GM18519 (cell line): ENCODE measurements around the gene UBAP1L.
"Not testable (repeated sequence)": the region's sequence is repeated elsewhere in the genome, so short reads cannot be mapped to it uniquely, and the experiment has no call there.

ENCODE experiments used
- ATAC-seq: cut with Tn5 transposase; IDR thresholded peaks from one replicate; pipeline ENCODE4 v1.9.1; 2021; ENCODE audit warnings: mild to moderate bottlenecking, moderate library complexity; ENCODE audit not compliant: unreplicated experiment, low FRiP score

The UBAP1L gene

DNA sequence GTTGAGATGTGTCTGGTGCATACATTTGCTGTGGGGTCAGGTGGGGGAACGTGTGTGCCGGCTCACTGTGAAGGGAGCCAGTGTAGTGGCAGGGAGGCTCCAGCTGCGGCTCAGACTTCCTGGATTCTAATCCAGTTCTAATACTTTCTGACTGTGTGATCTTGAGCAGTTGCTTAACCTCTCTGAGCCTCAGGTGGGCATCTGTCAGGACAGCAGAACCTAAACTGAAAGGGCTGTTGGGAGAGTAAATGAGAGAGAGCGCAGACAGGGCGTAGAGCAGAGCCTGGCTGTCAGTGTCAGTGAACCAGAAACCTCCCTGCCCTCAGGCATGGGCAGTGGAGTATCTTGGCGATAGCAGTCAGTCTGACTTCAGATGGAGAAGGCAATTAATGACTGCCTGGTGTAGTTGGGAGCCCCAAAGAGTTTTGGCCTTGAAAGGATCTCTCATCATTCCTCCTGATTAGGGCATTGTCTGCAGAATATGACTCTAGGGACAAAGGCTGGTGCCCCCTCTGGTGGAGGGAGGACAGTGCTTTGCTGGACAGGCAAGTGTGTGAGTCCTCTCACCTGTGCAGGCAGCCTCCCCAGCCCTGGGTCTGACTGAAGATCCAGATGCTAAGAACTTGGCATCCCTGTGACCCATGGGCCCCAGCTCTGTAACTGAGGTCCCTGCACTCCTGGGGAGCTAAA lies 28.9 kb downstream of the UBAP1L start:
- no peak for ATAC-seq

DNA sequence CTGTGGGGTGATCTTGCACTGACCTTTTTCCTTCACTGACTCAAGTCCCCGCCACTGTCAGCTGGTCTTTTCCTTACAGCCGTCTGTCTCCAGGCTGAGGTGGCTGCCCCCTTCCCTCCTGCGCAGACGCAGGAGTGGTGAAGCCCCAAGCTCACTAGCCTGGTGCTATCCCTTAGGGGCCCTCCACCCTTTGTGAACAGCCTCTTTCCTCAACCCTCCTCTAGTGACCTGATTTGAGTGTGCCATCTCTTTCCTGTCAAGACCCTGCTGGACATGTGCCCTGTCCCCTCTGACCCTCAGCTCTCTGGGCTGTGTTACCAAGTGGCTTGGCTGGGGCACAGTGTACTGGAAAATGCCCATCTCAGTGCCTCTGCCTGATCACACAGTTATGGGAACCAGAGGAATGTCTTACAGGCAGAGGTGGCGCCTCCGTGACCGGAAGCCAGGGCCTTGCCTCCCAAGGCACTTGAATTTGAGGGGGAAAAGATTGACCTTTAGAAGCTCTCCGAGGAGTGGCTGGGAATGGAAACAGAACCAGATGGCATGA lies 29.7 kb downstream of the UBAP1L start:
- ATAC-seq = no peak

DNA sequence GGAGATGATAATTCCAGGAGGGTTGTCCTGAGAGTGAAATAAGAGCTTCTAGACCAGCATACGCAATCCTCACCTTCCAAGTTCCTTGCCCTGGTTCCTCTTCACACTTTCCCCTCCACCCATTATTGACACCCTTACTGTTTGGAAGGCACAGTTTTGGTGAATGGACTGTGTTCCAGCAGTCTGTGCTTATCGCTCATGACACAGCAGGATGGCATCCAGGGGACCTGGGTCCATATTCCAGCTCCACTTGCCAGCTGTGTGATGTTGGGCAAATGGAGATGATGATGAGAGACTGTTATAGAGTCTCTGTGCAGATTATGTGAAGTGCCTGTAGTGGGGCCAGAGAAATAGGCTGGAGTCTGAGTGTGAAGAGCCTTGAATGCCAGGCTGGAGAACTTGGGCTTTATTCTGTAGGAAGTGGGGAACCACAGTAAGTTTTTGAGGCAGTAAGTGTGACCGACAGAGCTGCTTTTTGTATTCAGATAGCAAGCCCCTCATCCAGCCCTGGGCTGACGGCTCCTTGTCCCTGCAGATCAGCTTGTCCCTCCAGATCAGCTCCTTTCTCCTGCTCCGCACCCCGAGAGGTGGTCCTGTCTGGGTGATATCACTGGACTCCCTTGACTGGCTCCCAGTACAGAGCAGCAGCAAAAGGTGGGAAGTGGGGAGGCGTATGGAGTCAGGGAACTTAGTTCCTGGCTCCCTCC lies 30.3 kb downstream of the UBAP1L start:
- ATAC-seq = no peak

DNA sequence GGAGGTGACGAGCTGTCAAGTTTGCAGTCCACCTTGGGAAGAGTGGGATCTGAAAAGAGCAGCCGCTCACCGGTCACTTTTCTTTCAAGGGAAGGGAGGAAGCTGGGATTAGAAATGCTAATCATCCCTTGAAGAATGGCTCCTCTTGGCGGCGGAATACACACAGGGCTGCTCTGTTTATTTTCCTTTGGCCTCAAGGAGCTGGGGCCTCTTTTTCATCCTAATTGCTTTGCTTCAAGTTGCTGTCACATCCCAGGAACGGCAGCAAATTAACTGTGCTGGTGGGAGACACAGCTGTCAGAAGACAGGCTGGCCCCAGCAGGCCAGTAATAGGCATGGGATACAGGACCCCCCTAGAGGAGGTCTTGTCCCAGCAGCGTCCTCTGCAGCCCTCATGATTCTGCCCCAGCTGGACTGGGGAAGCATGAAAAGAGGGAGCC lies 31.7 kb downstream of the UBAP1L start:
- ATAC-seq = no peak

DNA sequence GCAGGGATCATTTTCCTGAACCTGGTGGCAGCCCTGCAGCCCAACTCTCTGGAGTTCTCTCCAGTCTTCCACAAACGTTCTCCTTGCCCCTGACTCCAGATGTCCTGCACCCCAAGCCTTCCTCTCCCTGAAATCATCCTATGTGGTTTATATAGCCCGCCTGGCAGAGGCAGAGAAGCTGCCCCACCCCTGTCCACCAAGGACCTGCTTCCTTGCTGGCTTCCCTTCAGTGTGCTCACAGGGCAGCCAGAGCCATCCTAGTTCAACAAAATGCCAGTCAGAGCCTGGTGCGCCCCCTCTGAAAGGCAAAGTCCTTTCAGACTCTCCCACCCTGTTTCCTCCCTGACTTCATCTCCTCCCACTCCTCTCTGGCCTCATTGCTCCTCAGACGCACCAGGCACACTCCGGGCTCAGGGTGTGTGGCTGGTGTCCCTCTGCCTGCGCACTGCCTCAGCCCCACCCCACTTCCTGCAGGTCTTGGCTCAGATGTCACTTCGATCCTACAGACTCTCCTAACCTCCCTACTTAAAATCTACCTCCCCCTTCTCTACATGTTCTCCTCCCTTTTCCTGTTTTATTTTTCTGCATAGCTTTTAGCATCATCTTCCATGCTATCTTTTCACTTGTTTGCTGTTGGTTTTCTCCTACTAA lies 32.6 kb downstream of the UBAP1L start:
- no peak for ATAC-seq

DNA sequence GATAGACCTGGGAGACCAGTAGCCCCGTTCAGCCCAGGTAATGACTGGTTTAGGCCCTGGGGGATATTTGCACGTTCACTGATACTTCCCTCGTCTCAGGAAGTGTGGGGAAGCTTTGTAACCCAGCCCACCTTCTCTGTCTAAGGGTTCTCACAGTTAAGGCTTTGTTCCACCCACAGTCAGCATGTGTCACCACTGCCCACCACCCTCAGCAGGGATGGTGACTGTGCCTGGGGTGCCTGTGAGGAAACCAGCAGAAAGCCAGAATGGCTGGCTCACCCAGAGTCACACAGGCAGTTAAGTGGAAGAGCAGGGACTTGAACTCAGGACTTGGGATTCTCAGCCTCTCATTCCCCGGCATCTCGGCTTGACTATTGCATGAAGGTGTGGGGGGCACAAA lies 33.2 kb downstream of the UBAP1L start:
- no peak for ATAC-seq

DNA sequence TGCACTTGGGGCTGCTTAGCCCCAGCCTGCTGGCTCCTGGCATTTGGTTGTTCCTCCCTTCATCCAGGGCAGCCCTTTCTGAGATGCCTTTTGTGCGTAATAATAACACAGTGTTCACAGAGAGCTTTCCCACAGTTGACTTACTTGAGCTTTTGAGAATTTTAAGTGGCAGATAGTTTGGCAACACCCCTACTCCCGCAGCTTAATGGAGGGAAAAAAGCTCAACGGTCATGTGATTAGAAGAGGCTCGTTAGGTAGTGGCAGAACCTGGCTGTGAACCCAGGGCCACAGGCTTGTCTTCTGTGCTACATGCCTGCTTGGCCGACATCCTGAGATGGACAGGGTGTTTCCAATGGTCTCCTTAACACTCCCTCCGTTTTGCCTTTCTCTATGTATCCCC lies 33.7 kb downstream of the UBAP1L start:
- ATAC-seq = no peak

DNA sequence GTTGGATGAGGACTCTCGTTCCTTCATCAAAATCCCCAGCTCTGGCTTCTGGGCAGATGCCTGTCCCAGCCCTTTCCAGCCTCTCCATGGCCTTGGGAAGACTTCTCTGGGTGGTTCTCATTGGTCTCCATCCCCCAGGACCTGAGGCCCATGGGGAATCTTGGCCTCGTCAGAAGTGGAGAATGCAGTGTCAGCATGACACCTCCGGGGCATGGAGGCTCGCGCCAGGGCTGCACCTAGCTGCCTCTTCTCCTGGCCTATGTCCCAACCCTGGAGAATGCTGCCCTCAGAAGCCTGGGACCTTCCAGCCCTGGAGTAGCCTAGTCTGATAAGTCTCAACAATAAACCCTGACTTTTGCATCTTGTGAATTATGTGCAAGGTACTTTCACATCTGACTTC lies 35.4 kb downstream of the UBAP1L start:
- ATAC-seq = no peak

DNA sequence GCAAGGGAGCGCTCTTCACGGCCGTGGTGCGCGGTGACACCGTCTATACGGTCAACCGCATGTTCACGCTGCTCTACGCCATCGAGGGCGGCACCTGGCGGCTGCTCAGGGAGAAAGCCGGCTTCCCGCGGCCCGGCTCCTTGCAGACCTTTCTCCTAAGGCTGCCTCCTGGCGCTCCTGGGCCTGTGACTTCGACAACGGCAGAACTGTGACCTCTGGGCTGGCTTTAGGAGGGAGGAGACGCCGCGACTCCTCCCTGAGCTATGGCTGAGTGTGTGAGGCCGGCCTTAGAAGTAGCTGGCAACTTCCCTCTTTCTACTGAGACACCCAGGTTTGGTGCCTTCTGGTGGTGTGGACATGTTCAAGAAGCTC lies 37.0 kb downstream of the UBAP1L start:
- ATAC-seq = no peak

DNA sequence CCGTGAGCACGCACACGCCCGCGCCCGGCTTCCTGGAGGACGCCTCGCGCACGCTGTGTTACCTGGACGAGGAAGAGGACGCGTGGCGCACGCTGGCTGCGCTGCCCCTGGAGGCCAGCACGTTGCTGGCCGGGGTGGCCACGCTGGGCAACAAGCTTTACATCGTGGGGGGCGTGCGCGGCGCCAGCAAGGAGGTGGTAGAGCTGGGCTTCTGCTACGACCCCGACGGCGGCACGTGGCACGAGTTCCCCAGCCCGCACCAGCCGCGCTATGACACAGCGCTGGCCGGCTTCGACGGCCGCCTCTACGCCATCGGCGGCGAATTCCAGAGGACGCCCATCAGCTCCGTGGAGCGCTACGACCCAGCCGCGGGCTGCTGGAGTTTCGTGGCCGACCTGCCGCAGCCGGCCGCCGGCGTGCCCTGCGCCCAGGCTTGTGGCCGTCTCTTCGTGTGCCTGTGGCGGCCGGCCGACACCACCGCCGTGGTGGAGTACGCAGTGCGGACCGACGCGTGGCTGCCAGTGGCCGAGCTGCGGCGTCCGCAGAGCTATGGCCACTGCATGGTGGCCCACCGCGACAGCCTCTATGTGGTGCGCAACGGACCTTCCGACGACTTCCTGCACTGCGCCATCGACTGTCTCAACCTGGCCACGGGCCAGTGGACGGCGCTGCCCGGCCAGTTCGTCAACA lies 37.6 kb downstream of the UBAP1L start:
- no peak for ATAC-seq

DNA sequence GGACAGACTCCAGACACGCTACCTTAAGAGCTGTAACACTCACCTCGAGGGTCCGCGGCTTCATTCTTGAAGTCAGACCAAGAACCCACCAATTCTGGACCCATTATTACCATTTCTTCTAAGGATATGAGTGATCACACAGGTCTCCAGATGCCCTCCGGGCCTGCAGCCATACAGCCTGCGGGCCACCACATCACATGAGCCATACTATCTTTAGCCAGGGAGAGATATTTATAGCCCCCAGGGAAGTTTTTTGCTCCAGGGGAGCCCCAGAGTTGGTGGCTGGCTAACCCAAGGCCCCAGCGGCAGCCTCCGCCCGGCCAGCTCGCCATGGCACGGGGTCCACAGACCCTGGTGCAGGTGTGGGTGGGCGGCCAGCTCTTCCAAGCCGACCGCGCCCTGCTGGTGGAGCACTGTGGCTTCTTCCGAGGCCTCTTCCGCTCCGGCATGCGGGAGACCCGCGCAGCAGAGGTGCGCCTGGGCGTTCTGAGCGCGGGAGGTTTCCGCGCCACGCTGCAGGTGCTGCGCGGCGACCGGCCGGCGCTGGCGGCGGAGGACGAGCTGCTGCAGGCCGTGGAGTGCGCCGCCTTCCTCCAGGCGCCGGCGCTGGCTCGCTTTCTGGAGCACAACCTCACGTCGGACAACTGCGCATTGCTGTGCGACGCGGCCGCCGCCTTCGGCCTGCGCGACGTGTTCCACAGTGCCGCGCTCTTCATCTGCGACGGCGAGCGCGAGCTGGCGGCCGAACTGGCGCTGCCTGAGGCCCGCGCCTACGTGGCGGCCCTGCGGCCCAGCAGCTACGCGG lies 38.3 kb downstream of the UBAP1L start, which contains the start of gene KBTBD13:
KBTBD13 (plus strand) TSS at position 261 of the 805 bp plus-strand sequence; CDS start at position 331, 70 bp downstream.
- no peak for ATAC-seq

DNA sequence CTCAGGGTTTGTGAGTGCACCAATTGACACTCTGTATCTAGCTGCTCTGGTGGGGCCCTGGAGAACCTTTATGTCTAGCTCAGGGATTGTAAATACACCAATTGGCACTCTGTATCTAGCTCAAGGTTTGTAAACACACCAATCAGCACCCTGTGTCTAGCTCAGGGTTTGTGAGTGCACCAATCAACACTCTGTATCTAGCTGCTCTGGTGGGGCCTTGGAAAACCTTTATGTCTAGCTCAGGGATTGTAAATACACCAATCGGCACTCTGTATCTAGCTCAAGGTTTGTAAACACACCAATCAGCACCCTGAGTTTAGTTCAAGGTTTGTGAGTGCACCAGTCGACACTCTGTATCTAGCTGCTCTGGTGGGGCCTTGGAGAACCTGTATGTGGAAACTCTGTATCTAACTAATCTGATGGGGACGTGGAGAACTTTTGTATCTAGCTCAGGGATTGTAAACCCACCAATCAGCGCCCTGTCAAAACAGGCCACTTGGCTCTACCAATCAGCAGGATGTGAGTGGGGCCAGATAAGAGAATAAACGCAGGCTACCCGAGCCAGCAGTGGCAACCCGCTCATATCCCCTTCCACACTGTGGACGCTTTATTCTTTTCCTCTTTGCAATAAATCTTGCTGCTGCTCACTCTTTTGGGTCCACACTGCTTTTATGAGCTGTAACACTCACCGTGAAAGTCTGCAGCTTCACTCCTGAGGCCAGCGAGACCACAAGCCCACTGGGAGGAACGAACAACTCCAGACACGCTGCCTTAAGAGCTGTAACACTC lies 39.2 kb downstream of the UBAP1L start:
- ATAC-seq = not testable (repeated sequence)

DNA sequence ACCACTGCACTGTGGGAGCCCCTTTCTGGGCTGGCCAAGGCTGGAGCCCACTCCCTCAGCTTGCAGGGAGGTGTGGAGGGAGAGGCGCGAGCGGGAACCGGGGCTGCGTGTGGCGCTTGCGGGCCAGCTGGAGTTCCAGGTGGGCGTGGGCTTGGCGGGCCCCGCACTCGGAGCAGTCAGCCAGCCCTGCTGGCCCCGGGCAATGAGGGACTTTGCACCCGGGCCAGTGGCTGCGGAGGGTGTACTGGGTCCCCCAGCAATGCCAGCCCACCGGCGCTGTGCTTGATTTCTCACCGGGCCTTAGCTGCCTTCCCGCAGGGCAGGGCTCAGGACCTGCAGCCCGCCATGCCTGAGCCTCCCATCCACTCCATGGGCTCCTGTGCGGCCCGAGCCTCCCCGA lies 40.1 kb downstream of the UBAP1L start:
- ATAC-seq = not testable (repeated sequence)

DNA sequence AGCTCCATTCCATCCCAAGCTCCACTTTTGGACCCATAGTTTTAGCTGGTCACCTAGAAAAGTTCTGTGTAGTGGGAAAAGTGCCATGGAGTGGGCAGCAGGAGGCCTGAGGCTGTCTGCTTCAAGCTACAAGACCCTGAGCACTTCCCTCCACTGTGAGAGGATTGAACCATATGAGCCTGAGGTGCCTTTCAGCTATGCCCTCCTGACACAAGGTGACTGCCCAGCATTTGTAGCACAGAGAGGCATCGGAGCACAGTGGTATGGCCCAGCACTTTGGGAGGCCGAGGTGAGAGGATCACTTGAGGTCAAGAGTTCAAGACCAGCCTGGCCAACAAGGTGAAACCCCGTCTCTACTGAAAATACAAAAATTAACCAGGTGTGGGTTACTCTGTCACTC lies 42.4 kb downstream of the UBAP1L start:
- no peak for ATAC-seq

DNA sequence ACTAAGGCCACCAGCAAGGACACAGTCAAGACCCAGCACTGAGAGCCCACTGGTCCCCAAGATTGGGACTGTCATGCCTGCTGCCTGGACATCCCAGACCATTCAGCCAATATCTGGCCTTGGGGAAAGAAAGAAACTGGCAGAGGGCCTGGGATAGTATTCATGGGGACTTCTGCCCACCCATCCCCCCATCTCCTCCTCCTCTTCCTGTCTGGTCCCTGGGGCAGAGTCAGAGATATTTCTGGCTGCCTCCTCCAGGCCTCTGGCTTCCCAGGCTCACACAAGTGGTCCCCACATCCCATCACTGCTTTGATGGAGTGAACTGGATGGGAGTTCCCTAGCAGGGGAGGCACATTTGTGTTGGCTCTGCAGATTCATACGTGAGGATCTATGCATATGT lies 43.0 kb downstream of the UBAP1L start:
- ATAC-seq = no peak

DNA sequence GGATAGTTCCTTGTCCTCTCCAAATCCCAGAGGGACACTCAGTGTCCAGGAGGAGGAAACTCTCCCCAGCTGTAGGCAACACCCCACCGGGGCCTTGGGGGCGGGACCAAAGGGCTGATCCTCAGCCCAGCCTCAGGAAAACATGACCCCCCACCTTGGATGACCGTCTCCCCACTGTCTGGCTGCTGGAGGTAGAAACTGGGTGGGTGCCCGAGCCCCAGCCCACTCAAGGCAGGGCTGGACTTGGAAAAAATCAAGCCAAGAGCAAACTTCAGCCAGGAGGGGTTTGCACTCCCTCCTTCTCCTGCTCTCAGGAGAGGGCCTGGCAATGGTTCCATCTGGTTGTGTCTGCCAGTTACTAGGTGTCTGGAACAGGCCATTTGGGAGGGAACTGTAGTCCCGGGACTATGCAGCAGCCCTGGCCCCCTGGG lies 43.6 kb downstream of the UBAP1L start:
- no peak for ATAC-seq

DNA sequence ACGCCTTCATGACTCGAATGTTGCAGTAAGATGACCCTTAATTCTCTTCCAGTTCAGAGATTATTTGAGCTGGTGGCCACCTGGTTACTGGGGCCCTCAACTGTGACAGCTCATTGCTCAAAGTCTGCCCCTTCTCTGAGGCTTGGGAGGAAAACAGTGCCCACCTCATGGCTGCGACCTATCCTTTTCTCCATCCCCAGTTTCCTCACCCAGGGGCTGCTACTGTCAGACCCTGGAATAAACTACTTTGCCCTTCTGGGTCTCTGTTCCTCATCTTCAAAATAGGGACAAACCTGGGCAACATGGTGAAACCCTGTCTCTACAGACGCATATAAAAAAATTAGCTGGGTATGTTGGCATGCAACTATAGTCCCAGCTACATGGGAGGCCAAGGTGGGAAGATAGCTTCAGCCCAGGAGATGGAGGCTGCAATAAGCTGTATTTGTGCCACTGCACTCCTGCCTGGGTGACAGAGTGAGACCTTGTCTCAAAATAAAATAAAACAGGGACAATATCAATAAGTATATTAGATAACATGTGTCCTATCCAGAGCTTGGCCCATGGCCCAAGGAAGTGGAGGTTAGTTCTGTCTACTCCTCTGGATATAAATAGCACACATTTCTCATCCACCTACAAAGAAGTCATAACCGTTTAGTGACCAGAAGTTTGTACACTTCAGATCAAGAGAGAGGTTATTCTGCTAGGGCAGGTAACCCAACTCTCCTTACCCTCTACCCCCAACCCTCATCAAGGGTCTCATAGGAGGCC lies 45.0 kb downstream of the UBAP1L start:
- ATAC-seq = no peak

DNA sequence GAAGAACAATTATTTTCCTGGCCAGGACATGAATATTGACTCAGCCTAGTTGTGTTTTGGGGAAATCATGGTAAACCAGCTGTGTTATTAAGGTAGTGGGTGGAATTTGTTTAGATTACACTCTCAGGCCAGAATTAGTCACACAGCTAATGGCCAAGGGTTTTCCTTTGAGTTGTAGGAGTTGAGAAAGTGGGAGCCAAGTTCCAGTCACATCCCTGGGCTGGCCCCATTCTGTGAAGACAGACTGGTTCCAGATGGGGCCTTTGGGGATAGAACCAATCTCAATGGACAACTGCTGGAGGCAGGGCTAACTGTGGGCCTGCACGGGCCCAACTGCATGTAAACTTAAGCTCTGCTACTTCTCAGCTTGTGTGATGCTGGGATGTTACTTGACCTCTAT lies 45.8 kb downstream of the UBAP1L start:
- no peak for ATAC-seq
